AG08395 (cell line): ENCODE measurements around the gene RAB35.

Source experiments
- DNase-seq: peaks from one replicate; pipeline ENCODE4 v3.0.0; 2012; ENCODE audit warnings: mixed read lengths, low spot score

The RAB35 gene

DNA sequence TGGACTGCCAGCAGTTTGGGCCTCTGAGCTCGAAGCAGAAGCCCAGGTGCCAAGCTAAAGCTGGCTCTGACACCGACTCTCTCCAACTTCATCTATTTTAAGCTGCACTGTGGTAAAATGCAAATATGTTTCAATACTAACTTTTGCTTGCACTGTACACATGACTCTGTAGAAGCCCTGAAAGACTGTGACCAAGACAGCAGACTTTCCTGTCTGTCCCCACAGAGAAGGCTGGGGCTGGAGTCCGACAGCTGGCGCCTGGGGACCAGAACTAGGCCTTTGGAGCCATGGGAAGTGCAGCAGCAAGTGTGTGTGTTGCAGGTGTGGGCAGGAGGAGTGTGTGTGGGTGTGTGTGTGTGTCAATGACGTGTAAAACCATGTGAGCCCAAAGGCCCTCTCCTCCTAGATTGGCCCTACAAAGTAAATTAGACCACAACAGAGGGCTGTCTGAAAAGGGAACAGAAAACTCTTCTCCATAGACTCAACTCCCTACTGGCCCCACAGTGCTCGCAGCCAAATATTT, 16.4 kb upstream of the RAB35 start:
- DNase-seq, result no peak

DNA sequence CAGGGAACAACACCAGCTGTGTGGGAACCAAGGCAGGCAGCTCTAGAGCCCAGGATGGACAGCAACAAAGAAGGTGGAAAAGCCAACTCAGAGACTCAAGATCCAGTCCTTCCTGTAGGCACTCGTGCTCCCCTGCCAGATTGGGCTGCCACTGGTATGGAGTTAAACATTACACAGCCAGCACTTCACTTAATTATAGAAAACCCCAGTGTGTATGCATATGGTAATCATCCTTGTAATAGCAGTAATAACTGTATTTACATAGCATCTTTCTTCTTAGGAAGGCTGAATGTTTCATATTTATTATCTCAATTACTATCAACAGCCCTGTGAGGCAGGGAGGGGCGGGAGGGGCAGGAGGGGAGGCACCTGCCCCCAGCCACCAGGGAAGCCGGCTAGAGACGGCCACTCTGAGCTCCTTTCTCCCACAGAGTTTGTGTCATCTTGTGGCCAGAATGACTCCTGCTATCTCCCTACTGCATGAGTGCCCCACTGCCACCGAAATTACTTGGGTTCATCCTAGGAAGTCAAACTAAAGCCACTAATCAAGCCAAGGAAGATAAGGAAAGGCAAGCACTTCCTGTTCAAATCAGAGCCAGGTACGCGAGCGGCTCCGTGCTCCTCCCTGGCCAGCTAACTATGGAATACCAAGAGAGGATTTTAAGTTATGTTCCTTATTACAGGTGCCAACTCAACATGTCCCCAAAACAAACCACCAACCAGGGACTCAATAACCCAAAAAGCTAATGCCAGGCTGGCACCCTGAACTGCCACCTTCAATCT, 15.7 kb upstream of the RAB35 start:
- DNase-seq, result no peak

DNA sequence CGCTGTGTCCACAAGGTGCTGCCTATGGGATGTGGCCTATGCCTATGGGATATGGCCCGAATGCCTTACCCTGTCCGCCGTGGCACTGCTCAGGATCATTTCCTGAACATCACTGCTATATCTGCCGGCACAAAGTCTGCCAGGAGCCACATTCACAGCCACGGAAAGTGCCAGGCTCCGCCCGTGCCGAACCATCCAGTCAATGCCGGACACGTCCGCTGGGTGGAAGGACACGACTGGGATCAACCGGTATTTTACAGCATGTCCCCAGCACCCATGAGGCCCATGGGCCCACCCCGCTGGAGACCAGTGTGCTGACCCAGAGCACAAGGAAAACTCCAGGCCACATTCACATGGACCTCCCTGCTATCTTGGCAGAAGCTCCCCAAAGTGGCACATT, 14.6 kb upstream of the RAB35 start:
- no peak for DNase-seq

DNA sequence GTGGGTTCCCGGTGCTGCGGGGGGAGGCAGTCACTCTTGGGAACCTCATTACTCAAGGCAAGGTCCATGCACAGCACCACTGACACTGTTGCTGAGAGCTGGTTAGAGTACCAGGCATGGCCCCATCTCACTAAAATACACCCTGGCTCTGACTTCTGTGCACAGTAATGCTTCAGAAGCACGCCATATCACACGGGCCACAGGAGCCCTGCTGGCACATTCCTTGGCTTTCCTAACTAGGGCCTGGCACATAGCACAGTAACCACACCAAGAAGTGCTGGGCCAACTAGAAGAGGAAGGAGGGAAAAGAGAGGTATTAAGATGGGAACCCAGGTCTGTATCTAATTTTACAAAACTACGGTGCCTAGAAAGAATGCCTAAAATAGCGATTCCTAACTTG, 13.5 kb upstream of the RAB35 start:
- no peak for DNase-seq

DNA sequence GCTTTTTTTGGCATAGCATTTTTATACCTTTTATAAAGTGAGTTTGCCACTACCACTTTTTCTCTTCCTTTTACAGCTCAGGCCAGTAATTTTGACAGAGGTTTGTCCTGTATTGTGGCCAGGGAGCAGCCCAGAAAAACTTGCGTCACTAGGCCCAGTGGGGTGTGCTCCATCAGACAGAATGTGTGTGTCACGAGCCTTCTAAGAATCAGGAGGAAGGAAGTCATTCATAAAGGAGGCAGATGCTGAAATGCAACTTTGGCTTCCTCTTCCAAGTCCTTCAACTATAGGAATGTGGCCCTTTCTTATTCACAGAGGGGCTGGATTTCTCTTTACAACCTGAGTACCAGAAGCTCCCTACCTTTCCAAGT, 10.1 kb upstream of the RAB35 start:
- peak; percentile 52 for DNase-seq

DNA sequence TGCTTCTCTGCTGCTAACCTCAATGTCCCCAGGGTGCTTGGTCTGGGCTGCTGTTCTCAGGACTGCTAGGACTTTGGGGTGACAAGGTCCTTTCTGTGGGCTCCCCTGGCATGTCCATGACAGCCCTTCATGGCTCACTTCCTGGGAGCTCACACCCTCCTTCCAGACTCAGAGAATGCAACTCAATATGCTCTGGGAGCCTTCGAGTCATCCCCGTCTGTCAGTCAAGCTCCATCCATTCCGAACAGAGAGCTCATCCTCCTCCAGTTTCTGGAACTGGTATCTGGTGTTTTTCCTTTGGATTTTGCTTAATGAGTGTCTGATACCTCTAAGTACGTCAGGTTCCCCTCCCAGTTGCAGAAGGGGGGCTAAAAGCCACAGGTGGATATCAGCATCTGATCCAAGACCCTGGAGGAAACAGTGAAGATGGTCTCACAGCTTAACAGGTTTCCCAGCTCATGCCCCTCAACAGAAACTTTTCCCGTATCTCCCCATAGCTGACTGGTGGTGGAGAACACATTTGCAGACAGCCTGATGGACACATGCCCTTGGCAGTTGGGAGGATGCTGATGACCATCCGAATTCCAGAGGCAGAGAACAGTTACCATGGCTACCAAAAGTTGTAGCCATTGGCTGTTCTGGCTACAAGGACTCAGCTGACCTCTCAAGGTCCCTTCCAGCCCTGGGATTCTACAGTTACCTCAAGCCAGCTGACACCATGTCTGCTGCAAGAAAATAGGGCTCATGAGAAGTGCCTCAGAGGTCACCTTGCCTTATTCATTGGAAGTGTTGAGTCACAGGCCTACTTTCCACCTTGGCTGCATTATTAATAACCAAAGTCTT, 9.5 kb upstream of the RAB35 start:
- DNase-seq, result no peak

DNA sequence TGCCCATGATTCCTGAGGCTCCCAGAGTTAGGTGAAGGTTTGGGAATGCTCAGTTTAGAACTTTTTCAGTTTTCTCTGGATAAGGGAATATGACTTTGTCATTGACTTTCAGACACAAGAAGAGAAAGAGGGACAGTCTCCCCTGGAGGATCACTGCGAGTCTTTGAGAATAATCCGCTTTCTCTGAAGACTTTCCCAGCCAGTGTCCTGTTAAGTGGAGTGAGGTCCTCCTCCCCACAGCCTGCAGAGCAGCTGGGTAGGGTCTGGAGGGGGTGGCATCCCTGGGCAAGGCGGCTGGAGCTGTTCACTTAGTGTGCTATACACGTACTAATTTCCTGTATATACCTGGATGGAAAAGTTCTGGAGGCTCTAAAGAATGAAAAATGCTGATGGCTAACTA, 8.5 kb upstream of the RAB35 start:
- no peak for DNase-seq

DNA sequence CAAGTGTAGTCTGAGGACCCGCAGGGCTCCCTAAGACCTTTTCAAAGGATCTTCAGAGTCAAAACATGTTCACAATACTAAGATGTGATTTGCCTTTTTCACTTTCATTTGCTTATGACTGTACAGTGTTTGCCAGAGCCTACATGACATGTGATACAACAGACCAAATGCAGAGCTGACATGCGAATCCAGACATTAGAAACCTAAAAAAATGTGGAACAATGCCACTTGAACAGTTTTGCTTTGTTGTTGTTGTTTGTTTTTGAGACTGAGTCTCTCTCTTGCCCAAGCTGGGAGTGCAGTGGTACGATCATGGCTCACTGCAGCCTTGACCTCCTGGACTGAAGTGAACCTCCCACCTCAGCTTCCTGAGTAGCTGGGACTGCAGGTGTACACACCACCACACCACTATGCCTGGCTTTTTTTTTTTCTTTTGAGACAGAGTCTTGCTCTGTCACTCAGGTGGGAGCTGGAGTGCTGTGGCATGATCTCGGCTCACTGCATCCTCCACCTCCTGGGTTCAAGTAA, 5.3 kb upstream of the RAB35 start:
- no peak for DNase-seq

DNA sequence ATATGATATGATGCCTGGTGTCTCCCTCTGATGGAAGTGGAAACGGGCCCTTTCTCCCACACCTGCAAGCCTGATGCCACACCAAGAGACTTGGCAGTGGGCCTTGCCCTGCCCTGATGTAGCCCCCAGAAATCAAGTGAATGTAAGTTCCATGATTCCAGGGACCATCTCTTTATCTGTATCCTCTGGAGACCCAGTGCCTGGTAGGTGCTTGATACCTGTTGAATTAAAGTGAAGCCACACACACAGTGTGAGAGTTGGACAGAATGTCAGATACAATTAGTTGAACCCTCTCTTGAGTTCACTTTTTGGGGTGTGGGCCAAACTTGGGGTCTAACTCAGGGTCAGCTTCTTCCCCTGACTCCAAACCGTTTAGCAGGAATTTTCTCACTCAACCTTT, 4.8 kb upstream of the RAB35 start:
- no peak for DNase-seq

DNA sequence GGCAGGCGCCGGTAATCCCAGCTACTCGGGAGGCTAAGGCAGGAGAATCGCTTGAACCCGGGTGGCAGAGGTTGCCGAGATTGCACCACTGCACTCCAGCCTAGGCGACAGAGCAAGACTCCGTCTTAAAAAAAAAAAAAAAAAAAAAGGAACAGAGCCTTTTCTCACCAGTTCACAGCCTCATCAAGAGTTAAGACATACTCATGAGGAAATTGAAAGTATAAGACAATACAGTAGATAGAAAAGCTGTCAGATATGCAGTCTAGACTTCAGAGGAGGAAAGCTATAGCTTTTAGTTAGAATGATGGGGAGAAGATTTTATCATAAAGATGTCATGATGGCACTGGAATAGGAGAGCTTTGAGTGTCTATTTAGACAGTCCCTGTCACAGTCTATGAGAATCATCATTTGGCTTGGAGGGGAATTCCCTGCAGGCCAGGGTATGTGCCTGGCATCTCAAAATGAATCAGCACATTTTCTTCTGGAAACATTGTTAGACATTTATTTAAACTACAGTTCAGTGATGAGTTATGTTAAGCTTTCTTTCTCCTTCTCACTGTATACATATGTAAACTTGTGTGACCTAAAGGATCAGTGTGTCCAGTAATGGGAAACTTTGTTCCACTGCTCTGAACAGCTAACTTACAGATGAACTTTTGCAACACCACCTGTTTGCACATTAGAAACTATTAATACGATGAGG, 2.9 kb upstream of the RAB35 start:
- peak; percentile 33 for DNase-seq

DNA sequence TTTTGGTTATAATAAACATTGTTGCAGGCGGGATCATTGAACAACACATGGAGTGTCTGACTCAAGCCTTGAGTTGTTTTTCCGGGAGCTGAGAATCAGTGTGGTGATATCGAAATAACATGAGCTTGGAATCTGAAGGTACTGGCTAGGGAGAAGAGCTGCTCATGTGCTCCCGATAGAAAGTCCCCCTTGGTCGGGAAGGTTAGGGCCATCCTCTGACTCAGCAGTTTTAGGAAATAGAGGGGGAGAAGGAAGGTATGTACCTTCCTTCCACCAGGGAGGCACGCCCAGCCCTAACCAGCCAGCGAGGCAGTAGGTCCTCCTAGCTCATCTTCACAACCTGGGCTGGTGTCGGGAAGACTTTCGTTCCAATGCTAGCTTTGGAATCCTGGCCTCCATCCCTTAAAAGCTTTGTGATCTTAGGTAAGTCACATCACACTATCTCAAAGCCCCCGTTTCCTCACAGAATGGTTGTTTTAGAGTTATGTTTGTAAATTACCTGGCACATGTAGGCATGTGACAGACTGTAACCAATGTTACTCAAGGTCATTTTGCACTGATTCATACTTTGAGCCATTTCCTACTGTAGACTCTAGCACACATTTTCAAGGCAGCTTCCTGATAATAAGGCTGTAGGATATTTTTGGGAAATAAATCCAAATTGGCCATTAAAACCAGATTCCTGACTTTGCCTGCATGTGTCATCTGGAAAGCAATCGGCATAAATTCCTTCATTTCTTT, 1.9 kb upstream of the RAB35 start:
- DNase-seq, result peak; percentile 52

DNA sequence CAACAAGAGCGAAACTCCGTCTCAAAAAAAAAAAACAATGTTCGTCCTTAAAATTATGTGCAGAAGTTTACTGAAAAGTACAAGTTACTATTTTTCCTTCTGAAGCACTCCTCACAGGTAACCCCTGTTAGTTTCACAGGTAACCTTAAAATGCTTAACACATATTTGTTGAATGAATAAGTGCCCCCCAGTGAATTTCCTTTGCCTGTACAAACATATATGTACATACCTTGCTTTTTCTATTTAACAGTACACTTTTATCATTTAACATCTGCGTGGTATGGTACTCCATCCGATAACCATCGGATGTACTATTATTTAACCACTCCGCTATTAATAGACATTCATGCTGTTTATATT, 1.4 kb upstream of the RAB35 start:
- no peak for DNase-seq

DNA sequence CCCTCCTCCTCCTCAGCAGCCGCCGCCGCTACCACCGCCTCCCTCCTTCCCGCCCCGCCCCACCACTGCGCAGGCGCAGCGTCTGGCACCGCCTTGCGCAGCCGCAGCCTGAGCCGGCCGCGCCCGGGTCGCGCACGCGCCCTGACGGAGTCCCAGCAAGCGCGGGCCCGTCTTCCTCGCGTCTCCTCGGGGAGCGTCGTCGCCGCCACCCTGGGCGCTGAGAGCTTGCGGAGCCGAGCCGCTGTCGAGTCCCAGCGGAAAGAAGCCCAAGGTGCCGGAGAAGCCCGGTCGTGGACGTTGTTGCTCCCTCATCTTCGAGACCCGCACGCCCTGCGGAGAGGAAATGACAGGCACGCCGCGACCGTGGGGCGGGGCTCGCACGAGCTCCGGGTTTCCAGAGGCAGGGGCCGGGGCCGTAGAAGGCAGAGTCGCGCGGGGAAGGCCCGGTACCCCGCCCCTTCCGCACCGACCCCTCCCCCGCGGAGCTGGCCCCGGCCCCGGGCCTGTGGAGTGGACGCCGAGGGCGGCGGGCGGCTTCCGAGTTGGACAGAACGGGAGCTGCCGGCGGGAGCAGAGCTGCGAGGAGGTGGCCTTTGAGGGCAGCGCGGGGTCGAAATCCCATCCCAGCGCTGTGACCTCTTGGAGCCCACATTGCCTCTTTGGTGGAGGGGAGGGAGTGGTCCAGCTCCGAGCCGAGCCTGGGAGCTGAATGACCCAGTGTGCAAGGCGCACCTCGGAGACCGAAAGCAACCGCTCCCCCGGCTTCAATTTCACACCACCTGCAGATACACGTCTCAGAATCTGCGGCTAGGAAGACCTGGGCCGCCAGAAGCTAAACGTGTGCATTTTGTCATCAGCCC, 469 bp upstream of the RAB35 start:
- peak; percentile 100 for DNase-seq

DNA sequence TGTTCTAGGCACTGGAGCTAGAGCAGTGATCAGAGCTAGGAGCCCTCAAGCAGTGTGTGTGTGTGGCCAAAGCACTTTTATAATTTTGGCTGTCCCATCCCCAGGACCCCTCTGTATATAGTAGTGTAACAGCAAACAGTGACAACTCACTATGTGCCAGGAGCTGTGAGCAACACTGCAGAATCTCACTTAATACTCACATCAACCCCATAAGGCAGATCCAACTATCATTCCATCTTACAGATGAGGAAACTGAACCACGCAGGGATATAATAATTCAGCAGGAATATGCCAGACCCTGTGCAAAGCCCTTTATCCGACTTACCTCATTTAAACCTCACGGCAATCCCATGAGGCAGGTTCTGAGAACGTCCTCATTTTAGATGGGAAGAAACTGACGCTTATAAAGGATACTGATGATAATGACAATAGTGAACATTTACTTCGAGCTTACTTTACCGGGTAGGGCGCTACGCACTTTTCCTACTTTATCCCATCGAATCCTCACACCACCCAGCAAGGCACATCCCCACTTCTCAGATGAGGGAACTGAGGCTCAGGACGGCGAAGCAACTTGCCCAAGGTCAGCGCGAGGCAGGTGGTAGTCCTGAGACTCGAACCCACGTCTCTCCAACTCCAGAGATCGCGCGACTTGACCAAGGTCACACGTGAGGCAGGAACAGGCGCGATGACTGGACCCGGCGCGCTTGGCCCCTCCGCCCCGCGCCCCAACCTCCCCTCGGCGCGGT, 687 bp downstream of the RAB35 start:
- peak; percentile 49 for DNase-seq

DNA sequence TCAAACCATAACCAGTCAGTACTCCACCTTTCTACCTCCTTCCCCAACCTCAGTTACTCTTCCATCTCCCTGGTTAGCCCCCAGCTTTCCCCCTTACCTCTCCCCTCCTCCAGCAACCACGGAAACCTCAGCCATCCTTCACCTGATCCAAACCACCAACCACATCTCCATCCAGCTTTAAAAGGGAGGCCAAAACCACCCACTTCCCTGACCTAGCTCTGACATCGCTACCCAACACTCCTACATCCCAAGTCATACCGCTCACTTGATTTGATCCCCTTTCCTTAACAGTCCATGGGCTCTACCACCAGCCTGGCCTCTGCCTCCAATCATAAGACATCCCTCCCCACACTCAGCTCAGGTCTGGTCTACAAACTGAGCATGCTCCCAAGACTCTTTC, 1.5 kb downstream of the RAB35 start:
- no peak for DNase-seq

DNA sequence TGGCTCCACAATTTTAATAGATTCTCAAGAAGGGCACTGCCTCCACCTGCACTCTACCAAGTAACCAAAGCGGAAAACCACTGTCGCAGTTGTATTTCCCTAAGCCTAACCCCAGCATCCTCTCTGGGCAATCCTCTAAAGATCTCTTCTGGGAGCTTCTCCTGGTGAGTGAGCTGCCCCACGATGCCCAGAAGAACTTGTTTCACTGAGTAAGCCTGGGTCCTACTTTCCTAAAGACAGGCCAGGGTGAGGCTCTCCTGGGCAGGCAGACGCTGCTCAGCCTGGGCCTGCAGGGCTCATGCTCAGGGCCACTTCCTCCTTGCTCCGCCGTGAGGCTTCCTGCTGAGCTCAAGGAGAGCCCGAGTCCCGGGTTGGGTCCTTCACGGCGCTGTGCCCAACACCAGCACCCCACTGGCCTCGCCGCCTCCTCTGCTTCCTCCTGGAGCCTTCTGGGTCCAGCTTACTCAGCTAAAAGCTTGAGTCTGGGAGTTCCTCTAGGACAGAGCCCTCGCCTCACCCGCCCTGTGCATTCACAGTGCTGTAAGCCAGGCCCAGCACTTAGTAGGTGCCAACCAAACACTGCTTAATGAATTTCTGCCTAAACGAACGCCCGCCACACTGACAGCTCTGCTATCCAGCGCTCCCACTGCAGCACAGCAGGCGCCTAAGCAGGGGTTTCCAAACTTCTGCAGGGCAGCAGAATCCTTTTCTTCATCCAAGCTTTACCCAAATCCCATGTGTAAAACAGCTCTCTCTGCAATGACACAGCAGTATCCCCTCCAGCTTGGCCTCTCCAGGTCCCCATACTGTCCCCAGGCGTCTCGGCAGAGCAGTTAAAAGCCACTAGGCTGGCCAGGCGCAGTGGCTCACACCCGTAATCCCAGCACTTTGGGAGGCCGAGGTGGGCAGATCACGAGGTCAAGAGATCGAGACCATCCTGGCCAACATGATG, 5.7 kb downstream of the RAB35 start:
- no peak for DNase-seq

DNA sequence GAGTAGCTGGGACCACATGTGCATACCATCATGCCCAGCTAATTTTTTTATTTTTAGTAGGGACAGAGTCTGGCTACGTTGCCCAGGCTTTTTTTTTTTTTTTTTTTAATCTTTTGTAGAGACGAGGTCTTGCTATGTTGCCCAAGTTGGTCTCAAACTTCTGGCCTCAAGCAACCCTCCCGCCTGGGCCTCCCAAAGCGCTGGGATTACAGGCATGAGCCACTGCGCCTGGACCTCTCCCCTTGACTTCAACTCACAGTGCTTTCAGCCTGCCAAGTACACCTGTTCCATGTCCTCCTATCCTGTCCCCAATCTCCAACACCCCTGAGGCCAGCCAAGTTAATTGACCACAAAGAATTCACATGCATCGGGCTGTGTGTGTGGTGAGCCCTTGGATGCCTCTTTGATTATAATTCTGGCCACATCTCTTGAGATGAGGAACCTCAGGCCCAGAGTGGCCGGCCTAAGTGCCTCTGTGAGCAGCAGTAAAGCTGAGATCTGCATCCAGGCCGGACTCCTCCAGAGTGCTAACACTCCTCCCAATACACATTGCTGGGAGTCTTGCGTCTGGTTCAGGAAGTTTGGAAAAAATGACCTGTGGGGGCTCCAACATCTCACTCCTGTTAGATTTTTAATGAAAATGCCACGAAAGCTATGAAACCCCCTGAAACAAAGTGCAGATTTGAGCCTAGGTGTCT, 6.8 kb downstream of the RAB35 start:
- DNase-seq, result no peak

DNA sequence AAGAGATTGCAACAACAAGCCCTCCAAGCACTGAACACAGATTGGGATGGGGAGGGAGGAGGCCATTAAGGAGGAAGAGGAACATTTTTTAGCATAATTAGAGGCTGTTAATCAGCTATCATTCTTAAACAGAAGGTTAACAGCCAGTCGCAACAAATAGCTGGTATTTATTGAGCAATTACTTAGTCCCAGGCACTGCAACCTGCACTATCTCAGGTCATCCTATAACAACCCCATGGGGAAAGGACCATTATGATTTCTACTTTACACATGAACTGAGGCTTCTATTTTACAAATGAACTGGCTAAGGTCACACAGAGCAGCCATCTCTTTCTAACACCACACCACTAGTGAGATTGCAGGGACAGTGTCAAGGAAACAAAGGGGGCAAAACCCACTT, 10.4 kb downstream of the RAB35 start:
- DNase-seq, result no peak
